ENCODE measurements around the gene ILDR2.

The ILDR2 gene

GRCh38 chr1:166924823-166925541, 50.4 kb downstream of the ILDR2 start:
- no peak for DNase-seq (ENCODE audit: low read depth)

- DNase-seq (ENCODE audit: low read depth) = no peak
Observed at GRCh38 chr1:166920561-166921475, 54.5 kb downstream of the ILDR2 start.

GRCh38 chr1:166918956-166919316, 56.4 kb downstream of the ILDR2 start:
- DNase-seq (ENCODE audit: low read depth) = no peak

- no peak for DNase-seq (ENCODE audit: low read depth)
Observed at GRCh38 chr1:166918088-166918955, 57.0 kb downstream of the ILDR2 start.

GRCh38 chr1:166915941-166916340, 59.4 kb downstream of the ILDR2 start:
- DNase-seq (ENCODE audit: low read depth) = no peak

GRCh38 chr1:166915042-166915441, 60.3 kb downstream of the ILDR2 start:
- DNase-seq (ENCODE audit: low read depth) = no peak

- no peak for DNase-seq (ENCODE audit: low read depth)
Observed at GRCh38 chr1:166914111-166914510, 61.2 kb downstream of the ILDR2 start.

- no peak for DNase-seq (ENCODE audit: low read depth)
Observed at GRCh38 chr1:166911624-166912023, 63.7 kb downstream of the ILDR2 start.

- DNase-seq (ENCODE audit: low read depth) = peak; percentile 35
Observed at GRCh38 chr1:166910396-166910994, 64.8 kb downstream of the ILDR2 start.

- DNase-seq (ENCODE audit: low read depth) = no peak
Observed at GRCh38 chr1:166908942-166909341, 66.4 kb downstream of the ILDR2 start.

GRCh38 chr1:166907763-166908162, 67.6 kb downstream of the ILDR2 start:
- no peak for DNase-seq (ENCODE audit: low read depth)

- no peak for DNase-seq (ENCODE audit: low read depth)
Observed at GRCh38 chr1:166907051-166907450, 68.3 kb downstream of the ILDR2 start.

GRCh38 chr1:166906647-166907046, 68.7 kb downstream of the ILDR2 start:
- no peak for DNase-seq (ENCODE audit: low read depth)

GRCh38 chr1:166905900-166906299, 69.4 kb downstream of the ILDR2 start:
- DNase-seq (ENCODE audit: low read depth) = no peak

GRCh38 chr1:166905136-166905535, 70.2 kb downstream of the ILDR2 start:
- no peak for DNase-seq (ENCODE audit: low read depth)

- DNase-seq (ENCODE audit: low read depth) = no peak
Observed at GRCh38 chr1:166903232-166903631, 72.1 kb downstream of the ILDR2 start.

GRCh38 chr1:166902279-166902678, 73.1 kb downstream of the ILDR2 start:
- DNase-seq (ENCODE audit: low read depth) = no peak

- no peak for DNase-seq (ENCODE audit: low read depth)
Observed at GRCh38 chr1:166900987-166901386, 74.4 kb downstream of the ILDR2 start.

- no peak for DNase-seq (ENCODE audit: low read depth)
Observed at GRCh38 chr1:166899769-166900168, 75.6 kb downstream of the ILDR2 start.

- no peak for DNase-seq (ENCODE audit: low read depth)
Observed at GRCh38 chr1:166895766-166896165, 79.6 kb downstream of the ILDR2 start.

- no peak for DNase-seq (ENCODE audit: low read depth)
Observed at GRCh38 chr1:166889776-166890175, 85.6 kb downstream of the ILDR2 start.
